ENCODE results near the gene ESRRG. TPM values are rescaled to one million over a fixed set of nuclear protein-coding genes. Genes with fewer than 3 reads are reported as not detected.

The ESRRG gene
- total RNA-seq, 2 experiments from 2014 or later: not detected

- DNase-seq (no peak), ATAC-seq (no peak)
- Mint-ChIP-seq H3K9me3 (no peaks in the 10 kb centered on the region), H3K4me3 (no peak overlapping the region), H3K27me3 (no peaks in the 10 kb centered on the region), H3K4me1 (ENCODE audit: low read depth) (no peaks in the 10 kb centered on the region), H3K36me3 (ENCODE audit: low read depth) (no peaks in the 10 kb centered on the region), H3K27ac (no peak overlapping the region)
- no peak for TF ChIP-seq CTCF (IDR thresholded peaks at IDR 0.05)
- intact Hi-C loops (cut with micrococcal nuclease): no loop called here
- ChIA-PET POLR2A (no interaction called here), CTCF (no interaction called here)
These were observed 62.7 kb downstream of the ESRRG start for GRCh38 chr1:216660561-216660960.

GRCh38 chr1:216653001-216653400 is 70.2 kb downstream of the ESRRG start:
- Mint-ChIP-seq H3K9me3 (peaks cover 2% of the 10 kb centered on the region), H3K36me3 (ENCODE audit: low read depth) (no peaks in the 10 kb centered on the region), H3K27me3 (no peaks in the 10 kb centered on the region), H3K4me1 (ENCODE audit: low read depth) (no peaks in the 10 kb centered on the region), H3K4me3 (no peak overlapping the region), H3K27ac (no peak overlapping the region)
- no peak for DNase-seq
- intact Hi-C loops (cut with micrococcal nuclease): no loop called here
- ChIA-PET CTCF (no interaction called here), POLR2A (no interaction called here)
- ATAC-seq: no peak
- TF ChIP-seq CTCF (IDR thresholded peaks at IDR 0.05): no peak

GRCh38 chr1:216651826-216652418 is 71.3 kb downstream of the ESRRG start:
- intact Hi-C loops (cut with micrococcal nuclease): no loop called here
- no peak for DNase-seq
- CTCF ChIA-PET: no interaction called here
- Mint-ChIP-seq H3K27me3 (no peaks in the 10 kb centered on the region), H3K9me3 (peaks cover 2% of the 10 kb centered on the region), H3K4me3 (no peak overlapping the region), H3K36me3 (ENCODE audit: low read depth) (no peaks in the 10 kb centered on the region), H3K4me1 (ENCODE audit: low read depth) (no peaks in the 10 kb centered on the region), H3K27ac (no peak overlapping the region)
- TF ChIP-seq CTCF (IDR thresholded peaks at IDR 0.05): no peak
- no peak for ATAC-seq
- POLR2A ChIA-PET: no interaction called here

GRCh38 chr1:216643176-216643575 is 80.1 kb downstream of the ESRRG start:
- ChIA-PET POLR2A (no interaction called here), CTCF (no interaction called here)
- Mint-ChIP-seq H3K4me3 (no peak overlapping the region), H3K4me1 (ENCODE audit: low read depth) (no peaks in the 10 kb centered on the region), H3K9me3 (no peaks in the 10 kb centered on the region), H3K27ac (no peak overlapping the region), H3K27me3 (no peaks in the 10 kb centered on the region), H3K36me3 (ENCODE audit: low read depth) (no peaks in the 10 kb centered on the region)
- intact Hi-C loops (cut with micrococcal nuclease): no loop called here
- ATAC-seq (no peak), DNase-seq (no peak)
- TF ChIP-seq CTCF (IDR thresholded peaks at IDR 0.05): no peak

- Mint-ChIP-seq H3K36me3 (ENCODE audit: low read depth) (no peaks in the 10 kb centered on the region), H3K27me3 (no peaks in the 10 kb centered on the region), H3K27ac (no peak overlapping the region), H3K9me3 (no peaks in the 10 kb centered on the region), H3K4me3 (no peak overlapping the region), H3K4me1 (ENCODE audit: low read depth) (no peaks in the 10 kb centered on the region)
- POLR2A ChIA-PET: no interaction called here
- intact Hi-C loops (cut with micrococcal nuclease): no loop called here
- DNase-seq: no peak
- CTCF ChIA-PET: no interaction called here
- ATAC-seq: no peak
- TF ChIP-seq CTCF (IDR thresholded peaks at IDR 0.05): no peak
These were observed 81.4 kb downstream of the ESRRG start for GRCh38 chr1:216641669-216642460.
